GM18526 (cell line): ENCODE results near the gene ZNF618.

Source experiments
- POLR2A ChIP-seq: IDR thresholded peaks from 3 replicates; pipeline ENCODE4 v1.6.1; 2011; ENCODE audit not compliant: insufficient read length; ENCODE audit errors: extremely low read depth

ZNF618 gene

DNA sequence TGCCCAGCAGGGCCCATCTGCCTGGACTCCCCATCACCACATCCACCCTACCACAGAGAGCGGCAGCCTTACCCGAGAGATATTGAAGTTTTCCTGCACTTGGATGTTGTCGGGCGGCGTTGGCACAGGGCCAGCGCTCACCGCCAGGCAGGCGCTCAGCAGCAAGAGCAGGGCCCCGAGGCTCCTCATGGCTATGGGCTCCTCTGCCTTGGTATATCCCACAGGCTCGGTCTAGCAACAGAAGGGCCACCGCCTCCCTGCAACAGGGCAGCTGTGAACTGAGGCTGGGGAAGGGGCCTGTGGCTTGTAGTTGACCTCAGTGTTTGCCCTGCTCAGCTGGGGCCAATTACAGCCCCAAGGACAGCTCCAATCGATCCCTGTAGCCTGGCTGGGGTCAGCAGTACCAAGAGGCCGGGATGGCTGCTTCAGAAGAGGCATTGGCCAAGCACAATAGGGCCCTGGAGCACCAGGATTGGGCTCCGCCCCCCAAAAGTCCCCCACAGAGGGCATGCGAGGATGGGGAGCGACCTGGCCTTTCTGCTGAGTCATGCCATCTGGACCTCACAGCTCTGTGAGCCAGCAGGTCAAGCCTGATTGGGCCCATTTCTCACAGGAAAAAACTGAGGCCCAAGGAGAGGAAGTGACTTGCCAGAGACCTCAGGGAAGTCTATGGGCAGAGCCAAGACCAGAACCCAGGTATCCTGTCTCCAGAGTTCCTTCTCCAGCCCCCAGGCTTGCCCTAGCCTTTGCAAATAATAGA lies 202.1 kb downstream of the ZNF618 start, which contains the start of gene AMBP:
TSS of gene AMBP (minus strand) at position 280 of the 760 bp plus-strand sequence. CDS start at position 189, 91 bp downstream.
- TF ChIP-seq POLR2A: no peak

DNA sequence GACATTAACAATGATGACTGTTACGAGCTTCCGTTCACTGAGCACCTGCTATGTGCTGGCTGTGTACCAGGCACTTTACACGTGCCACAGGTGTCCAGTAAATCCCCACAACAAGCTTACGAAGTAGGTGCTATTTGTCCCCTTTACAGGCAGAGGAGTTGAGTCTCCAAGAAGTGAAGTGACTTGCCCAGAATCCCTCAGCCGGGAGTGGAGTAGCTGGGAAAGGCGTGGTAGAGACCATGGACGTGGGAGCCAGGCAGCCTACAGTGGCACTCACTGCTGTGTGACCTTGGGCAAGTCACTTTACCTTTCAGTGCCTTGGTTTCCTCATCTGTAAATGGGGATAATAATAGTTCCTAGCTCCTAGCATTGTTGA lies 202.7 kb downstream of the ZNF618 start:
- TF ChIP-seq POLR2A: no peak

DNA sequence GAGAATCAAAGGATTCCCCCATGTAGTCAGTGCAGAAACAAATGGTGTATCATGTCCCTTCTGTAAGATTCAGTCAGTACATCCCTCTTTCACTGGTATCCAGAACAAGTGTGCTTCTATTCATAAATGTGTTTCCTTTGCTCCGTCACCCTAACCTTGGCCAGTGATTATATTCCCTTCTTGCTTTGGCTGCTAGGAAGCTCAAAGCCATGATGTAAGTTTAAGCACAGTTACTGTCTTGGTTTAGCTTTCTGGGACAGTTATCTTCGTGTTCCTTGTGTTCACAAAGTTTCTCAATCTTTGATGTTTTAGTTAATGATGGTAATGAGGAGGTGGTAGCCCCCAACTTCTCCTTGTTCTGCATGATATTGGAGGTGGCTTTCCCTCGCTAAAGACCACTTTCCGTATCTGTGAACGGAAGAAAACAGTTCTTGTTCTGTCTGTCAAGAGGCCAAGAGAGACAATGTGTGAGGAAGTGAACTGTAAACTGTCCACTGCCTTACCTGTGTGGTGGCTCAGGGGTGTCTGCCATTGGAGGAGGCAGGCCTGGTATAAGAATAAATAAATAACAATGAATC lies 204.2 kb downstream of the ZNF618 start:
- no peak for TF ChIP-seq POLR2A

DNA sequence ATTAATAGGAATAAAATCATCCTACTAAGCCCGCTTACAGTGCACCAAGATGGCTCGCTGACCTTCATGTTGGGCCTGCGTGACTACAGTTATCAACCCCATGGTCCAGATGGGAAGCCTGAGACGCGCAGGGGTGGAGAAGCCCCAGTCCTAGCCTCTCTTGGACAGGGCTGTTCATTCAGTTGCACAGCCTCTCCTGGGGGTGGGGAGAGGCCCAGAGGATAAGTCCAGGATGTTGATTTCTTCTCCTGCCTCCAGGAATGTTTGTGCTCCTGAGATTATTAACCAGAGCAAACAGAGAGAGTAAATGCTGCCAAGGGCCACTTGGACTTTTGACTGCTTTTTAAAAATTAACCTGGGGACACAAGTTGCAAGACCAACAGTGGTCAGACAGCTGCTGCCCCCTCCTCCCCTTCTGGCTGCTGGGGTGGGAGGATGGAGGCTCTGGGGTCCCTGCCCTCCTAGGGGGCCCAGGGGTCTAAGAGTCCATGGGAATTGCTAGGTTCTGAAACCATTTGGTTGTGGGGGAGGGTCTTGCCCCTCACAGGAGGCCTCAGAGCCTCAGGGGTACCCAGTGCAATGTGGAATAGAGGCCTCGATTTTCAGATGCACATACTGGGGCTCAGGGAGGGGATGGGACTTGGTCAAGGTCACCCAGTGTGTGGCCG lies 204.8 kb downstream of the ZNF618 start:
- TF ChIP-seq POLR2A: no peak

DNA sequence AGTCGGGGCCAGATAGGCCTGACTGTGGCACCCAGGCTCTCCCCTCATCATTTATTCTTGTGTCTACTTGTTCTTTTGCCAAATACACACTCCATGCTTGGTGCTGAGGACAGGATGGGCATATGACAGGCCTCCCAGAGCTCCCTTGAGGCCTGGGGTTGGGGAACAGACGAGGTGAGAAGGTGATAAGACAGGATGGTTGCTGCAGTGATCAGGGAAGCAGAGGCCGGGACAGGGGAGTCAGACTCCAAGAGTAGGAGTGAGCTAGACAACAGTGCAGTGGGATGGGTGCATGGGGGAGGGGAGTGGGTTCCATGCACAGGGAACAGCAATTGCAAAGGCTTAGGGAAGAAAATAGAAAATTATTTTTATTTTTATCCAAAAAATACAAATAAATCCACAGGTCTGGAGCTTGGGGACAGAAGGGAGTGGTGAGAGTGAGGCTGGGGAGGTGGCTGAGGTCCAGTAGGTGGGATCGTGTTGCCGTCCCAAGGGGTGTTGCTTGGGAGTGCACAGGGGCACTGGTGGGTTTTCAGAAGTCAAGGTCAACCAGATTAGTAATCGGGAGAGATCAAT lies 205.4 kb downstream of the ZNF618 start:
- TF ChIP-seq POLR2A: no peak

DNA sequence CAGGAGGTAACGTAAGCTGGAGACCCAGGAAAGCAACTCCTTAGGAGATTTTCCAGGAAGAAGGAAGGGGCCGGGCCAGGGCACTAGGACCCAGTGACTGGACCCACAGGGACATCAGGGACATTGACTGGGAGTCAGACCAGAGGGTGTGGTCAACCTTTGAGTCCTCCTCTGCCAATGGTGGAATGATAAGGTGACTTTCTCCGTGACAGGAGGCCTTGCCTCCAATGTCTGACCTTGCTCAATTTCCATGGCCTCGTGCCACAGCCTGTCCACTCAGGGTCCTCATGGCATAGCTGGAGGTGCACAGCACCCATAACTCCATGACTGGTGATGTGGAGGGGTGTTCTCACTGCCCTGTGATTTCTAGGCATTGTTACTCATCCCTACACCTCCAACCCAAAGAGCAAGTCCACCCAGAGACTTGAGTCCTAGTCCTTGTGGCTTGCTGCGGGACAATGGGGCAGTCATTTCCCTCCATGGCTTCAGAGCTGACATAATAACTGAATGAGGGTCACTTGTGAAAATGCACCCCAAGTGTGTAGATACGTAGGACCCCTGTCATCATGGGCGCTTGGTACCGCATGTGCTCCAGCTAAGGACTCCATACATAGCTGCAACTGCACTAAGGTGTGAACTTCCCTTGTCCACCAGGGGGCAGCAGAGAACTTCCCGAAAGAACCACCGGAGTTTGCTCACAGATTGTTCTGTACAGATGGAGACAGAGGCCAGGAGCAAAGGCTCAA lies 206.1 kb downstream of the ZNF618 start:
- no peak for TF ChIP-seq POLR2A

DNA sequence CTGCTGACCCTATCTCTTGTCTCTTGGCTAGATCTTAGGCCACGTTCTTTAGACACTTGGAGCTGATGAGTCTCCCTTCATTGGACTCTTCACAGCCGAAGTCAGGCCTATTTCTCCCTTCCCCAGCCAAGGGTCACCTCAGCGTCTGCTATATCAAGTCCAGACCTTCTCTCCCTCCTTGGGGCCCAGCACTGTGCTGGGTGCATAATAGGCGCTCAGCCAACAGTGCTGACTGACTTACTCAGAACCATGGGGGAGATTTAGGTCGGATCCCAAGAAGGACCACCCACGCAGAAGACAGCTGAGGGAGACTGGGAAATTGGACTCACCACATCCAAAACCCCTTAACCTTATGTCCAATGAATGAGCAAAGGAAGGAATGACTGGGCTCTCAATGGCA lies 207.6 kb downstream of the ZNF618 start:
- TF ChIP-seq POLR2A: no peak

GRCh38 chr9:114084282-114085073 lies 208.4 kb downstream of the ZNF618 start:
- TF ChIP-seq POLR2A: no peak

- no peak for TF ChIP-seq POLR2A
Measured at GRCh38 chr9:114085387-114085789, 209.3 kb downstream of the ZNF618 start.

- no peak for TF ChIP-seq POLR2A
Measured at GRCh38 chr9:114086009-114086408, 209.9 kb downstream of the ZNF618 start.

GRCh38 chr9:114086607-114087006 lies 210.5 kb downstream of the ZNF618 start:
- TF ChIP-seq POLR2A: no peak

DNA sequence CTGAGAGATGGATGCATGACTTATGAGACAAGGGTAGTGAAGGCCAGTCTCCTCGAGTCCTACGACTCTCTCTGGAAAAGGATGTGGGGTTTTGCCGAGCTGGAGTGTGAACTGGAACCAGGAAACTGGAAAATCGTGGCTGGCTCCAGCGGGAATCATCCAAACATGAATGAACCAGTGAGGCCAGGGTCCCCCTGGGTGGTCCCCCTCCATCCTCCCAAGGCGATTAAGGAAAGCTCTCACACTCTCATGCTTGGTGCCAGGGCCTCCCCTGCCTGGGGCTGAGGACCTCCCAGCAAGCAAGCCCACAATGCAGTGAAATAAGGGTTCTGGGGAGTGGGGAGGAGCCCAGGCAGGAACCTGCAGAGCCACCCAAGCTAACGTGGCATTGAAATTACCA lies 211.6 kb downstream of the ZNF618 start:
- TF ChIP-seq POLR2A: no peak

GRCh38 chr9:114088571-114089170 lies 212.6 kb downstream of the ZNF618 start:
- TF ChIP-seq POLR2A: no peak

GRCh38 chr9:114089206-114089840 lies 213.2 kb downstream of the ZNF618 start:
- TF ChIP-seq POLR2A: no peak
